CD14-positive monocyte (primary cell): ENCODE results near the gene TRPV5. TPM values are rescaled to one million over a fixed set of nuclear protein-coding genes. Genes with fewer than 3 reads are reported as not detected.

Experiments
- DNase-seq, 3 donors: peaks; one replicate each; pipeline ENCODE4 v3.0.0-alpha.2; 2011 to 2022
- H2AFZ ChIP-seq: 2 replicates; pipeline ENCODE4 v1.6.0; 2012; ENCODE audit warnings: mild to moderate bottlenecking, low read depth, low read length, inconsistent platforms; ENCODE audit not compliant: insufficient read depth, poor library complexity, severe bottlenecking
- H3K27ac ChIP-seq, 2 donors: 1 replicate in 1 of 2; 2 replicates in 1 of 2; pipeline ENCODE4 v1.5.1; 2012 to 2013; ENCODE audit warnings: low read length in 2 of 2, control low read depth in 1 of 2, inconsistent platforms in 1 of 2, low read depth in 1 of 2, mild to moderate bottlenecking in 1 of 2
- H3K27me3 ChIP-seq, 2 donors: one replicate each; pipeline versions ENCODE4 v1.6.0 to v1.6.1; 2011 to 2013; ENCODE audit warnings: low read length in 2 of 2; ENCODE audit not compliant: control insufficient read depth in 2 of 2, insufficient read depth in 2 of 2
- H3K36me3 ChIP-seq, 2 donors: replicated peaks in 1 of 2; 1 replicate in 1 of 2; 2 replicates in 1 of 2; pipeline versions ENCODE4 v1.5.1 to v1.6.1; 2012 to 2013; ENCODE audit warnings: low read length in 2 of 2, control low read depth in 1 of 2, inconsistent platforms in 1 of 2, mild to moderate bottlenecking in 1 of 2; ENCODE audit not compliant: insufficient read depth in 2 of 2, control insufficient read depth in 1 of 2
- H3K4me1 ChIP-seq, 2 donors: 1 replicate in 1 of 2; 2 replicates in 1 of 2; pipeline versions ENCODE4 v1.5.1 to v1.6.1; 2012 to 2013; ENCODE audit warnings: low read length in 2 of 2, control low read depth in 1 of 2, inconsistent platforms in 1 of 2, mild to moderate bottlenecking in 1 of 2, moderate library complexity in 1 of 2; ENCODE audit not compliant: insufficient read depth in 2 of 2, control insufficient read depth in 1 of 2
- H3K4me2 ChIP-seq: replicated peaks from 2 replicates; pipeline ENCODE3; 2012; ENCODE audit warnings: low read length, moderate library complexity, mild to moderate bottlenecking; ENCODE audit not compliant: poor library complexity, severe bottlenecking; ENCODE audit errors: extremely low read depth
- H3K4me3 ChIP-seq, 3 experiments: fragments of 200-600 bp in 1 of 3; sonication (generic) in 1 of 3; replicated peaks in 1 of 3; 1 replicate in 2 of 3; 2 replicates in 1 of 3; pipeline ENCODE4 v1.5.1; 2011 to 2013; ENCODE audit warnings: low read length in 3 of 3, mild to moderate bottlenecking in 3 of 3, control low read depth in 2 of 3, low read depth in 2 of 3, inconsistent platforms in 1 of 3, moderate library complexity in 1 of 3
- H3K79me2 ChIP-seq: 2 replicates; pipeline ENCODE4 v1.6.0; 2012; ENCODE audit warnings: mild to moderate bottlenecking, control low read depth, inconsistent platforms, low read length, moderate library complexity; ENCODE audit not compliant: insufficient read depth
- H3K9ac ChIP-seq: 2 replicates; pipeline ENCODE4 v1.6.0; 2017; ENCODE audit warnings: low read length, mild to moderate bottlenecking; ENCODE audit not compliant: insufficient read depth, poor library complexity, severe bottlenecking
- H3K9me3 ChIP-seq, 2 donors: replicated peaks in 1 of 2; 1 replicate in 1 of 2; 2 replicates in 1 of 2; pipeline versions ENCODE4 v1.5.1 to v1.6.1; 2012 to 2013; ENCODE audit warnings: low read length in 2 of 2, control low read depth in 1 of 2; ENCODE audit not compliant: control insufficient read depth in 1 of 2, insufficient read depth in 1 of 2
- H4K20me1 ChIP-seq: 2 replicates; pipeline ENCODE4 v1.6.0; 2012; ENCODE audit warnings: mild to moderate bottlenecking, low read length, control low read depth, moderate library complexity; ENCODE audit not compliant: insufficient read depth
- H3K27ac Mint-ChIP-seq, 7 donors: one replicate each; pipeline ENCODE4 v1.8.0; 2020; ENCODE audit warnings: mild to moderate bottlenecking in 7 of 7, mixed read lengths in 7 of 7, moderate library complexity in 6 of 7, inconsistent platforms in 2 of 7
- H3K27me3 Mint-ChIP-seq, 3 donors: one replicate each; pipeline ENCODE4 v1.8.0; 2021 to 2022; ENCODE audit warnings: low read depth in 3 of 3, mild to moderate bottlenecking in 3 of 3, mixed read lengths in 3 of 3, moderate library complexity in 3 of 3, inconsistent platforms in 1 of 3
- H3K36me3 Mint-ChIP-seq, 2 donors: one replicate each; pipeline ENCODE4 v1.8.0; 2020; ENCODE audit warnings: mixed read lengths in 2 of 2, inconsistent platforms in 1 of 2, mild to moderate bottlenecking in 1 of 2
- H3K4me1 Mint-ChIP-seq: one replicate; pipeline ENCODE4 v1.8.0; 2020; ENCODE audit warnings: mild to moderate bottlenecking, mixed read lengths
- H3K4me3 Mint-ChIP-seq, 2 donors: one replicate each; pipeline ENCODE4 v1.8.0; 2020; ENCODE audit warnings: mild to moderate bottlenecking in 2 of 2, mixed read lengths in 2 of 2, moderate library complexity in 1 of 2
- H3K9me3 Mint-ChIP-seq, 7 donors: one replicate each; pipeline ENCODE4 v1.8.0; 2020 to 2022; ENCODE audit warnings: mixed read lengths in 7 of 7, mild to moderate bottlenecking in 6 of 7, moderate library complexity in 6 of 7, inconsistent platforms in 2 of 7
- WGBS: methylation state at CpG from one replicate; pipeline ENCODE4 v1.1.5; 2013; ENCODE audit warnings: missing lambda C conversion rate; ENCODE audit not compliant: insufficient coverage; 5-methylcytosine and 5-hydroxymethylcytosine counted together
- intact Hi-C, 2 donors: fragments of 100-400 bp; cut with micrococcal nuclease; formaldehyde crosslinking; loops; one replicate each; pipeline versions ENCODE4 v1.15.0 to v1.15.1; 2023
- polyA plus RNA-seq, 3 donors: library from polyadenylated mRNA; depleted of rRNA in 1 of 3; unstranded in 2 of 3; stranded (reverse) in 1 of 3; fragments of 300-500 nt in 2 of 3; fragments of >200 nt in 1 of 3; fragmentation: Illumina TruSeq in 2 of 3; gene quantifications; 1 replicate in 2 of 3; 2 replicates in 1 of 3; pipeline ENCODE4 v1.2.3, GENCODE V29; 2012 to 2021
- TF ChIP-seq, protein P1 (sequence below): fragments of 200-600 bp; IDR thresholded peaks from one replicate; pipeline ENCODE4 v1.8.0; 2022; ENCODE audit warnings: antibody characterized with exemption, mild to moderate bottlenecking

The TRPV5 gene
- polyA plus RNA-seq, 3 donors, result not detected

DNA sequence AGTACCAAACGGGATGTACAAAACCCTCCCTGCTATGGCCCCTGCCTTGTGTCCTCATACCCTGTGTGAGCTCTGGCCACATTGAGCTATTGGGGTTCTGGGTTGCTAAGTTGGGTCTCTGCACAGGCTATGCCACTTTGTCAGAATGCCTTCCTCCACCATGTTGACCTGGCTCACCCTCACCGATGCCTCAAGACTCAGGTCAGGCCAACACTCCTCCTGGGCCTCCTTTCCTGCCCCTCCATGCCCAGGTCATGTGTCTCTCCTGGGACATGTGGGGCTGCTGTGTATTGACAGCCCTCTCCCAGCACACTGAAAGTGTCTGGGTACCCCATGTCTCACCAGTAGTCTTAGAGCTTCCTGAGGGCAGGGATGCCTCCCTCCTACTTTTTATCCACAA is 14.6 kb downstream of the TRPV5 start:
- Mint-ChIP-seq H3K4me3 (no peak overlapping the region), H3K9me3 (peaks cover 0 to 2% (median 0%) of the 10 kb centered on the region in 7 donors), H3K27ac (no peak overlapping the region), H3K36me3 (no peaks in the 10 kb centered on the region), H3K4me1 (peaks cover under 1% of the 10 kb centered on the region), H3K27me3 (peaks cover 2 to 14% (median 2%) of the 10 kb centered on the region in 3 donors)
- H3K79me2 ChIP-seq, result no peaks in the 10 kb centered on the region
- no peak overlapping the region for H3K27ac ChIP-seq
- no peak overlapping the region for H3K4me3 ChIP-seq
- no peak for DNase-seq
- H4K20me1 ChIP-seq, result no peaks in the 10 kb centered on the region
- H3K9ac ChIP-seq, result no peak overlapping the region
- no peaks in the 10 kb centered on the region for H3K36me3 ChIP-seq
- no peak overlapping the region for H2AFZ ChIP-seq
- H3K27me3 ChIP-seq, result no peaks in the 10 kb centered on the region
- H3K4me1 ChIP-seq, result no peaks in the 10 kb centered on the region
- intact Hi-C loops, result no loop called here
- H3K9me3 ChIP-seq, result no peaks in the 10 kb centered on the region
- no peak overlapping the region for H3K4me2 ChIP-seq
- WGBS, result no CpG with 5 or more reads among the region's 2 CpGs
- TF ChIP-seq, protein P1, sequence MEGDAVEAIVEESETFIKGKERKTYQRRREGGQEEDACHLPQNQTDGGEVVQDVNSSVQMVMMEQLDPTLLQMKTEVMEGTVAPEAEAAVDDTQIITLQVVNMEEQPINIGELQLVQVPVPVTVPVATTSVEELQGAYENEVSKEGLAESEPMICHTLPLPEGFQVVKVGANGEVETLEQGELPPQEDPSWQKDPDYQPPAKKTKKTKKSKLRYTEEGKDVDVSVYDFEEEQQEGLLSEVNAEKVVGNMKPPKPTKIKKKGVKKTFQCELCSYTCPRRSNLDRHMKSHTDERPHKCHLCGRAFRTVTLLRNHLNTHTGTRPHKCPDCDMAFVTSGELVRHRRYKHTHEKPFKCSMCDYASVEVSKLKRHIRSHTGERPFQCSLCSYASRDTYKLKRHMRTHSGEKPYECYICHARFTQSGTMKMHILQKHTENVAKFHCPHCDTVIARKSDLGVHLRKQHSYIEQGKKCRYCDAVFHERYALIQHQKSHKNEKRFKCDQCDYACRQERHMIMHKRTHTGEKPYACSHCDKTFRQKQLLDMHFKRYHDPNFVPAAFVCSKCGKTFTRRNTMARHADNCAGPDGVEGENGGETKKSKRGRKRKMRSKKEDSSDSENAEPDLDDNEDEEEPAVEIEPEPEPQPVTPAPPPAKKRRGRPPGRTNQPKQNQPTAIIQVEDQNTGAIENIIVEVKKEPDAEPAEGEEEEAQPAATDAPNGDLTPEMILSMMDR, result no peak

DNA sequence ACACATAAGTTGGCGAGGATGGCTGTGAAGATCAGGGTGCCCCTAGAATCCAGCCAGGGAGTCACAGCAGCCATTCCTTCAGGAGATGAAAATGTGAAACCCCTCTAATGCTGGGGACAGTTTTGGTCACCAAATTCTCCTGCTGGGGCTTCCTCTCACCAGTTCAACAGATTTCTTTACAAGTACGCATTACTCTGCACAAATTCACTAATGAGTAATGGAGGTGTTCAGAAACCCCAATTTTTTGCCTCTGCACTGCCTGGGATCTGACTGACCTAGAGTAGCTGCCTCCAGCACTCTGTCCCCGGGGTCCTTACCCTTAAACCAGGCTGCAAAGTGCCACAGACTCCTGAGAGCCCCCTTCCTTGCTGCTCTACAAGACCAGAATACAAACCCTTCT is 16.1 kb downstream of the TRPV5 start:
- H3K27ac Mint-ChIP-seq, result no peak overlapping the region
- WGBS, result 100% methylated on average over 2 of the region's 3 CpGs
- intact Hi-C loops, result no loop called here

More for the DNA sequence above, 16.1 kb downstream of the TRPV5 start:
- Mint-ChIP-seq H3K9me3 (peaks cover 0 to 2% (median 0%) of the 10 kb centered on the region in 7 donors), H3K27me3 (peaks cover 4 to 16% (median 5%) of the 10 kb centered on the region in 3 donors), H3K4me1 (peaks cover 7% of the 10 kb centered on the region), H3K36me3 (no peaks in the 10 kb centered on the region), H3K4me3 (no peak overlapping the region)
- no peak overlapping the region for H3K9ac ChIP-seq
- no peaks in the 10 kb centered on the region for H3K36me3 ChIP-seq
- no peaks in the 10 kb centered on the region for H3K9me3 ChIP-seq
- H2AFZ ChIP-seq, result no peak overlapping the region
- no peaks in the 10 kb centered on the region for H3K27me3 ChIP-seq
- no peak overlapping the region for H3K4me3 ChIP-seq
- TF ChIP-seq, protein P1, result no peak
- H3K27ac ChIP-seq, result no peak overlapping the region
- H3K4me1 ChIP-seq, result no peaks in the 10 kb centered on the region
- H3K79me2 ChIP-seq, result no peaks in the 10 kb centered on the region
- DNase-seq, result no peak
- no peak overlapping the region for H3K4me2 ChIP-seq
- no peaks in the 10 kb centered on the region for H4K20me1 ChIP-seq
